Neuron (in vitro differentiated cells): ENCODE data around the gene SUPT3H.

Source experiments
- H2AFZ ChIP-seq: one replicate; pipeline ENCODE4 v1.6.1; 2013; ENCODE audit warnings: low read depth, mild to moderate bottlenecking, inconsistent platforms, low read length, moderate library complexity
- H3K27me3 ChIP-seq: one replicate; pipeline ENCODE4 v1.6.1; 2013; ENCODE audit warnings: low read length; ENCODE audit not compliant: insufficient read depth
- H3K36me3 ChIP-seq: one replicate; pipeline ENCODE4 v1.6.1; 2013; ENCODE audit warnings: low read length; ENCODE audit not compliant: insufficient read depth
- H3K4me1 ChIP-seq: one replicate; pipeline ENCODE4 v1.6.1; 2013; ENCODE audit warnings: low read length; ENCODE audit not compliant: insufficient read depth
- H3K4me3 ChIP-seq: 2 replicates; pipeline ENCODE4 v1.5.1; 2013; ENCODE audit warnings: mild to moderate bottlenecking, low read length, moderate library complexity
- H3K9me3 ChIP-seq: one replicate; pipeline ENCODE4 v1.6.1; 2013; ENCODE audit warnings: low read length

The SUPT3H gene

DNA sequence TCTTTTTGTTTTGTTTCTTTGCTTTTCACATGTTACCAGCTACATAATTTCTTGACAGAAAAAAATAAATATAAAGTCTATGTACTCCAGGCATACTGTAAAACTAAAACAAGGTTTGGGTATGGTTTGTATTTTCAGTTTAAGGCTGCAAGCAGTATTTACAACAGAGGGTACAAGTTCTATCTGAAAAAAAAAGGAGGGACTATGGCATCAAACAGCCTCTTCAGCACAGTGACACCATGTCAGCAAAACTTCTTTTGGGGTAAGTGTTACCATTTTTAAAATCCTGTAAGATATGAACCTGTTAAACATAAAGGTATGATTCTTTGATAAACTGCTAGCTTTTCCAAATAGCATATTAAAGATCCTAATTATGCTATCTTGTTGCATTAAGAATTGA is 49.2 kb downstream of the SUPT3H start:
- peak overlapping the region; percentile 36 for H3K4me3 ChIP-seq
- no peak overlapping the region for H2AFZ ChIP-seq

GRCh38 chr6:45327956-45328522 is 49.7 kb downstream of the SUPT3H start, which contains the start of gene RUNX2:
TSS of gene RUNX2 (plus strand) at chr6:45328330. CDS start at chr6:45328727, 397 bp downstream.
- Histone ChIP-seq H3K9me3 (no peaks in the 10 kb centered on the region), H3K36me3 (no peaks in the 10 kb centered on the region), H3K4me3 (peak within 1 kb of the TSS; percentile 36), H3K27me3 (no peaks in the 10 kb centered on the region), H3K4me1 (peaks cover 33% of the 10 kb centered on the region), H2AFZ (peak within 1 kb of the TSS; percentile 37)

More for the DNA sequence above, 49.2 kb downstream of the SUPT3H start:
- Histone ChIP-seq H3K27me3 (no peaks in the 10 kb centered on the region), H3K4me1 (peaks cover 33% of the 10 kb centered on the region), H3K9me3 (no peaks in the 10 kb centered on the region), H3K36me3 (no peaks in the 10 kb centered on the region)

- H3K27me3 ChIP-seq, result no peaks in the 10 kb centered on the region
- no peaks in the 10 kb centered on the region for H3K9me3 ChIP-seq
- H2AFZ ChIP-seq, result no peak overlapping the region
- no peaks in the 10 kb centered on the region for H3K36me3 ChIP-seq
- no peak overlapping the region for H3K4me3 ChIP-seq
- peaks cover 33% of the 10 kb centered on the region for H3K4me1 ChIP-seq
Measured at GRCh38 chr6:45326698-45327417, 50.9 kb downstream of the SUPT3H start.

DNA sequence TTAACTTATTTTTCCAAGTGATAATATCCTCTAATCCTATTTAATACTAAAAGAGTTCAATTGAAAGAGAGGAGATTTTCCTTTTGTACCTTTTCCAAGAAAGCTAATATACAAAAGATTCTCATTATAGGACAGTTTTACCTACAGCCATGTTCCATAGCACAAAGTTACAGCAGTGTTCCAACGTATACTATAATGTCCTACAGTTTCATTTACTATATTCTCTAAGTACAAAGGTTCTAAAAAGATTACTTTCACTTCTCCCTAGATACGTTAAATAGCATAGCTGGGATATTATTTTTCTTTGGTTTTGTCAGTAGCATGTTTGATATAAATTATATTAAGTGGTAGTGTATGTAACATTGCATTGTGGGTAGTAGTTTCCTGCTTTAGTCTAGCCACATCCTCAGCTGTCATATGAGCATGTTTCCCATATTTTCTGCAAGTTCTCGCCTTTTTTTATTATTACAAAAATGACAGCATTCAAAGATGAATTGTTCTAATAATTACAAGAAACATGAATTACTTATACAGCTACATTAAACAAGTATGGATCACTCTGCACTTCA is 54.0 kb downstream of the SUPT3H start:
- no peaks in the 10 kb centered on the region for H3K36me3 ChIP-seq

DNA sequence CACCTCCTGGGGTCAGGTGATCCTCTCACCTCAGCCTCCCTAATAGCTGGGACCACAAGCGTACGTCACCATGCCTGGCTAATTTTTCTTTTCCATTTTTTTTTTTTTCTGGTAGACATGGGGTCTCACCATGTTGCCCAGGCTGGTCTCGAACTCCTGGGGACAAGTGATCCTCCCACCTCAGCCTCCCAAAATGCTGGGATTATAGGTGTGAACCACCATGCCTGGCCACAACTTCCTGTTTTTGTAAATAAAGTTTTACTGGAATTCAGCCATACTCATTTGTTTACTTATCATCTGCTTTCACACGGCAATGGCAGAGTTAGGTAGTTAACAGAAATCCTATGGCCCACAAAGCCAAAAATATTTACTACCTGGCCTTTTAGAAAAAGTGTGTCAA is 57.4 kb downstream of the SUPT3H start:
- H3K36me3 ChIP-seq, result no peaks in the 10 kb centered on the region
- peaks cover 2% of the 10 kb centered on the region for H3K9me3 ChIP-seq
- H3K4me1 ChIP-seq, result no peaks in the 10 kb centered on the region
- H3K4me3 ChIP-seq, result no peak overlapping the region
- H2AFZ ChIP-seq, result no peak overlapping the region
- no peaks in the 10 kb centered on the region for H3K27me3 ChIP-seq

More for the DNA sequence above, 54.0 kb downstream of the SUPT3H start:
- Histone ChIP-seq H3K4me1 (peaks cover 22% of the 10 kb centered on the region), H3K4me3 (no peak overlapping the region), H3K9me3 (no peaks in the 10 kb centered on the region), H3K27me3 (no peaks in the 10 kb centered on the region), H2AFZ (no peak overlapping the region)

GRCh38 chr6:45314146-45314545 is 63.6 kb downstream of the SUPT3H start:
- H3K9me3 ChIP-seq, result peaks cover 7% of the 10 kb centered on the region
- no peaks in the 10 kb centered on the region for H3K27me3 ChIP-seq
- H3K4me1 ChIP-seq, result no peaks in the 10 kb centered on the region
- H3K4me3 ChIP-seq, result no peak overlapping the region
- H3K36me3 ChIP-seq, result no peaks in the 10 kb centered on the region
- no peak overlapping the region for H2AFZ ChIP-seq

DNA sequence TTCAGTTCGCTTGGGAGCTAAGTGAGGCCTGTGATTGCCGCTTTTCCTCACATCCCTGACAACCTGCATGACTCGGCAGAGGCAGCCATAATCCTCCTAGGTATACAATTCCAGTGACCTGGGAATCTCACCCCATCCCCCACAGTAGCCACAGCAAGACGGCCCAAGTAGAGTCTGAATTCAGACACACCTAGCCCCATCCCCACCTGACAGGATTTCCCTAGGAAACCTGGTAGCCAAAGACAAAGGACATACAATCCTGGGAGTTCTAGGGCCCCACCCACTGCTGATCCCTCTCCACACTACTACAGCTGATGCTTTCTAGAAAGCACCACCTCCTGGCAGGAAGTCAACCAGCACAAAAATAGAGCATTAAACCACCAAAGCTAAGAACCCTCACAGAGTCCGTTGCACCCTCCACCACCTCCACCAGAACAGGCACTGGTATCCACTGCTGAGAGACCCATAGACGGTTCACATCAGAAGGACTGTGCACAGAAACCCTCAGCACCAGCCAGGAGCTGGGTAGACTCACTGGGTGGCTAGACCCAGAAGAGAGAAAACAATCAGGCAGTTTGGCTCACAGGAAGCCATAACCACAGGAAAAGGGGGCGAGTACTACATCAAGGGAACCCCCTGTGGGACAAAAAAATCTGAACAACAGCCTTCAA is 67.5 kb downstream of the SUPT3H start:
- Histone ChIP-seq H3K27me3 (no peaks in the 10 kb centered on the region), H3K9me3 (peaks cover 15% of the 10 kb centered on the region), H3K4me3 (no peak overlapping the region), H2AFZ (no peak overlapping the region), H3K36me3 (no peaks in the 10 kb centered on the region), H3K4me1 (no peaks in the 10 kb centered on the region)

GRCh38 chr6:45305546-45305945 is 72.2 kb downstream of the SUPT3H start:
- H3K27me3 ChIP-seq, result no peaks in the 10 kb centered on the region
- H2AFZ ChIP-seq, result no peak overlapping the region
- H3K4me3 ChIP-seq, result no peak overlapping the region
- no peaks in the 10 kb centered on the region for H3K4me1 ChIP-seq
- no peaks in the 10 kb centered on the region for H3K36me3 ChIP-seq
- peaks cover 15% of the 10 kb centered on the region for H3K9me3 ChIP-seq

- Histone ChIP-seq H3K27me3 (no peaks in the 10 kb centered on the region), H3K9me3 (peaks cover 10% of the 10 kb centered on the region), H3K4me3 (no peak overlapping the region), H3K36me3 (no peaks in the 10 kb centered on the region), H2AFZ (no peak overlapping the region), H3K4me1 (no peaks in the 10 kb centered on the region)
Measured at GRCh38 chr6:45302832-45303231, 74.9 kb downstream of the SUPT3H start.

GRCh38 chr6:45301348-45302142 is 76.2 kb downstream of the SUPT3H start:
- peaks cover 5% of the 10 kb centered on the region for H3K9me3 ChIP-seq
- H3K27me3 ChIP-seq, result no peaks in the 10 kb centered on the region
- H3K4me1 ChIP-seq, result no peaks in the 10 kb centered on the region
- no peaks in the 10 kb centered on the region for H3K36me3 ChIP-seq
- no peak overlapping the region for H2AFZ ChIP-seq
- H3K4me3 ChIP-seq, result no peak overlapping the region

DNA sequence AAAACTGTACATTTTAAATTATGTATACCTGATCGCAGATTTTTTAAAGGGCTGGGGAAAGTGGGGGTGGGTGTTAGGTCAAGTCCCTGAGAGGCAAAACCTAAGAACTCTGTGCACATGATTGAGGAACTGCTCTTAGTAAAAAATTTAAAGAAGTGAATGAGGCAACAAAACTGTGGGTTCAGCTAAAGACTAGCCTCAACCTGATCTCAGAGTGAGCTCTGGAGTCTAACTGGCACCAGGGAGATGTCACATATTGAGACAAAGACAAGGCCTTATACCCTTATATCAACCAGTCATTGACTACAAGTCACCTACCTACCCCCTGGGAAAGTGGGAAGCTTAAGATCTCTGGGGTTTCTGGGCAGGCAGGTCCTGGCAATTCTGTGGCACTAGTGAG is 77.0 kb downstream of the SUPT3H start:
- no peaks in the 10 kb centered on the region for H3K4me1 ChIP-seq
- H3K9me3 ChIP-seq, result no peaks in the 10 kb centered on the region
- H3K4me3 ChIP-seq, result no peak overlapping the region
- no peak overlapping the region for H2AFZ ChIP-seq
- no peaks in the 10 kb centered on the region for H3K36me3 ChIP-seq
- H3K27me3 ChIP-seq, result no peaks in the 10 kb centered on the region

DNA sequence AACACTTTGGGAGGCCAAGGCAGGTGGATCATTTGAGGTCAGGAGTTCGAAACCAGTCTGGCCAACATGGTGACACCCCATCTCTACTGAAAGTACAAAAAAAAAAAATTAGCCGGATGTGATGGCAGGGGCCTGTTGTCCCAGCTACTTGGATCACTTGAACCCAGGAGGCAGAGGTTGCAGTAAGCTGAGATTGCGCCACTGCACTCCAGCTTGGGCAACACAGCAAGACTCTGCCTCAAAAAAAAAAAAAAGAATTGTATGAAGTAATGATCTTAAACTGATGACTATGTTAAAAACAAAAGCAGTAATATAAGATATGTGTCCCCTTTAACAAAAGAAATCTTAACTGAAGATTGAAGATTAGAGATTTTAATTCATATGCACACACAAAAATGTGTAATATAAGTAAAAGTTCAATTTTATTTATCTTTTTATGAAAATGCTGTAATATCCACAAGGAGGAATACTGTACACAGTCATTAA is 78.6 kb downstream of the SUPT3H start:
- Histone ChIP-seq H3K27me3 (no peaks in the 10 kb centered on the region), H3K36me3 (no peaks in the 10 kb centered on the region), H2AFZ (no peak overlapping the region), H3K4me1 (peaks cover 3% of the 10 kb centered on the region), H3K9me3 (no peaks in the 10 kb centered on the region), H3K4me3 (no peak overlapping the region)
